GM23338 (cell line): ENCODE data around the gene NOX4. TPM values are rescaled to one million over a fixed set of nuclear protein-coding genes. Genes with fewer than 3 reads are reported as not detected.

Experiments
- ATAC-seq: fragments of 200-7000 bp; cut with Tn5 transposase; 3 replicates; pipeline ENCODE4 v1.9.1; 2020
- DNase-seq: peaks from one replicate; pipeline ENCODE4 v3.0.0-alpha.2; 2015; ENCODE audit warnings: low spot score
- H2AFZ ChIP-seq: fragments of 200-600 bp; sonication (generic); 2 replicates; pipeline ENCODE4 v1.8.0; 2016; ENCODE audit warnings: antibody characterized with exemption, mild to moderate bottlenecking, moderate library complexity
- H3F3A ChIP-seq: fragments of 200-600 bp; sonication (generic); replicated peaks from 2 replicates; pipeline ENCODE4 v1.8.0; 2017; ENCODE audit warnings: antibody characterized with exemption, mixed run types, low read depth
- H3K27ac ChIP-seq: fragments of 200-600 bp; sonication (generic); 2 replicates; pipeline ENCODE4 v1.6.1; 2016; ENCODE audit warnings: low read depth
- H3K27me3 ChIP-seq: fragments of 200-600 bp; sonication (generic); 2 replicates; pipeline ENCODE4 v1.8.0; 2016; ENCODE audit warnings: mild to moderate bottlenecking, mixed run types, moderate library complexity; ENCODE audit not compliant: insufficient read depth
- H3K36me3 ChIP-seq: fragments of 200-600 bp; sonication (generic); 2 replicates; pipeline ENCODE4 v1.8.0; 2016; ENCODE audit warnings: mild to moderate bottlenecking; ENCODE audit not compliant: insufficient read depth
- H3K4me1 ChIP-seq: fragments of 200-600 bp; sonication (generic); 2 replicates; pipeline ENCODE4 v1.8.0; 2016; ENCODE audit warnings: mild to moderate bottlenecking, moderate library complexity; ENCODE audit not compliant: insufficient read depth
- H3K4me2 ChIP-seq: fragments of 200-600 bp; sonication (generic); 2 replicates; pipeline ENCODE4 v1.7.1; 2017; ENCODE audit warnings: mixed run types
- H3K4me3 ChIP-seq: fragments of 200-600 bp; sonication (generic); 2 replicates; pipeline ENCODE4 v1.6.1; 2016; ENCODE audit warnings: mixed run types
- H3K79me2 ChIP-seq: fragments of 200-600 bp; sonication (generic); replicated peaks from 2 replicates; pipeline ENCODE4 v1.8.0; 2017; ENCODE audit warnings: mild to moderate bottlenecking; ENCODE audit not compliant: insufficient read depth
- H3K9me2 ChIP-seq: fragments of 200-600 bp; sonication (generic); 2 replicates; pipeline ENCODE4 v1.8.0; 2017; ENCODE audit not compliant: insufficient read depth
- H4K20me1 ChIP-seq: fragments of 200-600 bp; sonication (generic); replicated peaks from 2 replicates; pipeline ENCODE4 v1.8.0; 2017; ENCODE audit warnings: mild to moderate bottlenecking; ENCODE audit not compliant: insufficient read depth
- H3K27ac Mint-ChIP-seq: 2 replicates; pipeline ENCODE4 v1.8.0; 2020; ENCODE audit warnings: inconsistent platforms, mild to moderate bottlenecking, moderate library complexity, mixed read lengths
- H3K27me3 Mint-ChIP-seq: 3 replicates; pipeline ENCODE4 v1.8.0; 2022; ENCODE audit warnings: low read depth, mild to moderate bottlenecking, moderate library complexity, mixed read lengths, inconsistent platforms; ENCODE audit not compliant: insufficient read depth, poor library complexity
- H3K36me3 Mint-ChIP-seq: 3 replicates; pipeline ENCODE4 v1.8.0; 2021; ENCODE audit warnings: low read depth, mild to moderate bottlenecking, inconsistent platforms, moderate library complexity, mixed read lengths
- H3K4me1 Mint-ChIP-seq: 3 replicates; pipeline ENCODE4 v1.8.0; 2020; ENCODE audit warnings: mild to moderate bottlenecking, inconsistent platforms, mixed read lengths
- H3K4me3 Mint-ChIP-seq: 3 replicates; pipeline ENCODE4 v1.8.0; 2021; ENCODE audit warnings: moderate library complexity, mild to moderate bottlenecking, inconsistent platforms, mixed read lengths
- H3K9me3 Mint-ChIP-seq: 3 replicates; pipeline ENCODE4 v1.8.0; 2020; ENCODE audit warnings: moderate library complexity, mild to moderate bottlenecking, inconsistent platforms, mixed read lengths
- CREB1 ChIP-seq: fragments of 250-450 bp; sonication (Bioruptor Pico); IDR thresholded peaks from 2 replicates; pipeline ENCODE4 v1.5.0; 2020; ENCODE audit warnings: low read depth, mild to moderate bottlenecking, moderate library complexity
- EZH2 ChIP-seq: fragments of 200-600 bp; sonication (generic); IDR thresholded peaks from one replicate; pipeline ENCODE4 v1.8.0; 2017; ENCODE audit warnings: antibody characterized with exemption, mild to moderate bottlenecking, low read depth; ENCODE audit not compliant: unreplicated experiment
- JUNB ChIP-seq: IDR thresholded peaks from one replicate; pipeline ENCODE4 v1.6.1; 2016; ENCODE audit warnings: antibody characterized with exemption; ENCODE audit not compliant: unreplicated experiment
- NANOG ChIP-seq: IDR thresholded peaks from 2 replicates; pipeline ENCODE4 v1.6.1; 2016; ENCODE audit warnings: antibody characterized with exemption, borderline replicate concordance
- POLR2AphosphoS5 ChIP-seq: IDR thresholded peaks from 2 replicates; pipeline ENCODE4 v1.6.1; 2016; ENCODE audit warnings: antibody characterized with exemption, low read depth
- STAT1 ChIP-seq: IDR thresholded peaks from one replicate; pipeline ENCODE4 v1.6.1; 2016; ENCODE audit warnings: antibody characterized with exemption; ENCODE audit not compliant: unreplicated experiment
- ZNF114 ChIP-seq: fragments of 250-450 bp; sonication (Bioruptor Pico); IDR thresholded peaks from 2 replicates; pipeline ENCODE4 v1.5.0; 2020; ENCODE audit warnings: mild to moderate bottlenecking, moderate library complexity
- polyA plus RNA-seq: library from polyadenylated mRNA; unstranded; fragments of >200 nt; fragmentation: Nextera tagmentation; extraction: Ambion mirVana; gene quantifications from 2 replicates; pipeline ENCODE4 v1.2.1, GENCODE V29; 2016
- total RNA-seq: library from RNA; depleted of rRNA; stranded (reverse); fragments of >200 nt; shearing (Covaris generic); gene quantifications from 2 replicates; pipeline ENCODE4 v1.2.3, GENCODE V29; 2014
- TF ChIP-seq, protein P1 (sequence below): fragments of 250-450 bp; sonication (Bioruptor Pico); IDR thresholded peaks from 2 replicates; pipeline ENCODE4 v1.5.0; 2020; ENCODE audit warnings: mild to moderate bottlenecking, moderate library complexity
- TF ChIP-seq, protein P2 (sequence below): IDR thresholded peaks from 2 replicates; pipeline ENCODE4 v1.6.1; 2016; ENCODE audit warnings: antibody characterized with exemption

The NOX4 gene
- total and polyA plus RNA-seq, 2 experiments from 2014 or later: 1.9 to 2.6 TPM

DNA sequence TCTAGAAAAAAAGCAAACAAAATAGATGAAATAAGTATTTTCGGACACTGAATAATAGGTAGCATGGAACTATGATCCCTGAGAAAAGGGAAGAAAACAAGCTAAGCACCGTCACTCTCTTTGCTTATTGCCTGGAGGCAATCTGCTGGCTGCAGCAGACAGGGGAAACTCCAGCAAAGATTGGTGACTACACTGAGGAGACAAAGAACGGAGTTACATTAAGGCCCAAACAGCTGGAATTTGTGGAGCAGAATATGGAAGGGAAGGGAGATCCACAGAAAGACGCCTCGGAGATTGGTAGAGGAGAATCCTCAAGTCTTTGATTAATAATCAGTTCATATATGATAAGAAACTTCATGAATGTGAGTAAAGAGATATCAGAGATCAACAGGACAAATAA lies 163.3 kb downstream of the NOX4 start (continued):
- TF ChIP-seq, protein P1, sequence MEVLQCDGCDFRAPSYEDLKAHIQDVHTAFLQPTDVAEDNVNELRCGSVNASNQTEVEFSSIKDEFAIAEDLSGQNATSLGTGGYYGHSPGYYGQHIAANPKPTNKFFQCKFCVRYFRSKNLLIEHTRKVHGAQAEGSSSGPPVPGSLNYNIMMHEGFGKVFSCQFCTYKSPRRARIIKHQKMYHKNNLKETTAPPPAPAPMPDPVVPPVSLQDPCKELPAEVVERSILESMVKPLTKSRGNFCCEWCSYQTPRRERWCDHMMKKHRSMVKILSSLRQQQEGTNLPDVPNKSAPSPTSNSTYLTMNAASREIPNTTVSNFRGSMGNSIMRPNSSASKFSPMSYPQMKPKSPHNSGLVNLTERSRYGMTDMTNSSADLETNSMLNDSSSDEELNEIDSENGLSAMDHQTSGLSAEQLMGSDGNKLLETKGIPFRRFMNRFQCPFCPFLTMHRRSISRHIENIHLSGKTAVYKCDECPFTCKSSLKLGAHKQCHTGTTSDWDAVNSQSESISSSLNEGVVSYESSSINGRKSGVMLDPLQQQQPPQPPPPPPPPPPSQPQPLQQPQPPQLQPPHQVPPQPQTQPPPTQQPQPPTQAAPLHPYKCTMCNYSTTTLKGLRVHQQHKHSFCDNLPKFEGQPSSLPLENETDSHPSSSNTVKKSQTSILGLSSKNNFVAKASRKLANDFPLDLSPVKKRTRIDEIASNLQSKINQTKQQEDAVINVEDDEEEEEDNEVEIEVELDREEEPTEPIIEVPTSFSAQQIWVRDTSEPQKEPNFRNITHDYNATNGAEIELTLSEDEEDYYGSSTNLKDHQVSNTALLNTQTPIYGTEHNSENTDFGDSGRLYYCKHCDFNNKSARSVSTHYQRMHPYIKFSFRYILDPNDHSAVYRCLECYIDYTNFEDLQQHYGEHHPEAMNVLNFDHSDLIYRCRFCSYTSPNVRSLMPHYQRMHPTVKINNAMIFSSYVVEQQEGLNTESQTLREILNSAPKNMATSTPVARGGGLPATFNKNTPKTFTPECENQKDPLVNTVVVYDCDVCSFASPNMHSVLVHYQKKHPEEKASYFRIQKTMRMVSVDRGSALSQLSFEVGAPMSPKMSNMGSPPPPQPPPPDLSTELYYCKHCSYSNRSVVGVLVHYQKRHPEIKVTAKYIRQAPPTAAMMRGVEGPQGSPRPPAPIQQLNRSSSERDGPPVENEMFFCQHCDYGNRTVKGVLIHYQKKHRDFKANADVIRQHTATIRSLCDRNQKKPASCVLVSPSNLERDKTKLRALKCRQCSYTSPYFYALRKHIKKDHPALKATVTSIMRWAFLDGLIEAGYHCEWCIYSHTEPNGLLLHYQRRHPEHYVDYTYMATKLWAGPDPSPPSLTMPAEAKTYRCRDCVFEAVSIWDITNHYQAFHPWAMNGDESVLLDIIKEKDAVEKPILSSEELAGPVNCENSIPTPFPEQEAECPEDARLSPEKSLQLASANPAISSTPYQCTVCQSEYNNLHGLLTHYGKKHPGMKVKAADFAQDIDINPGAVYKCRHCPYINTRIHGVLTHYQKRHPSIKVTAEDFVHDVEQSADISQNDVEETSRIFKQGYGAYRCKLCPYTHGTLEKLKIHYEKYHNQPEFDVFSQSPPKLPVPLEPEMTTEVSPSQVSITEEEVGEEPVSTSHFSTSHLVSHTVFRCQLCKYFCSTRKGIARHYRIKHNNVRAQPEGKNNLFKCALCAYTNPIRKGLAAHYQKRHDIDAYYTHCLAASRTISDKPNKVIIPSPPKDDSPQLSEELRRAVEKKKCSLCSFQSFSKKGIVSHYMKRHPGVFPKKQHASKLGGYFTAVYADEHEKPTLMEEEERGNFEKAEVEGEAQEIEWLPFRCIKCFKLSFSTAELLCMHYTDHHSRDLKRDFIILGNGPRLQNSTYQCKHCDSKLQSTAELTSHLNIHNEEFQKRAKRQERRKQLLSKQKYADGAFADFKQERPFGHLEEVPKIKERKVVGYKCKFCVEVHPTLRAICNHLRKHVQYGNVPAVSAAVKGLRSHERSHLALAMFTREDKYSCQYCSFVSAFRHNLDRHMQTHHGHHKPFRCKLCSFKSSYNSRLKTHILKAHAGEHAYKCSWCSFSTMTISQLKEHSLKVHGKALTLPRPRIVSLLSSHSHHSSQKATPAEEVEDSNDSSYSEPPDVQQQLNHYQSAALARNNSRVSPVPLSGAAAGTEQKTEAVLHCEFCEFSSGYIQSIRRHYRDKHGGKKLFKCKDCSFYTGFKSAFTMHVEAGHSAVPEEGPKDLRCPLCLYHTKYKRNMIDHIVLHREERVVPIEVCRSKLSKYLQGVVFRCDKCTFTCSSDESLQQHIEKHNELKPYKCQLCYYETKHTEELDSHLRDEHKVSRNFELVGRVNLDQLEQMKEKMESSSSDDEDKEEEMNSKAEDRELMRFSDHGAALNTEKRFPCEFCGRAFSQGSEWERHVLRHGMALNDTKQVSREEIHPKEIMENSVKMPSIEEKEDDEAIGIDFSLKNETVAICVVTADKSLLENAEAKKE: no peak
- TF ChIP-seq STAT1 (no peak), JUNB (no peak), ZNF114 (CRISPR knock-in tag) (no peak), NANOG (no peak), POLR2AphosphoS5 (no peak), EZH2 (no peak)
- TF ChIP-seq, protein P2, sequence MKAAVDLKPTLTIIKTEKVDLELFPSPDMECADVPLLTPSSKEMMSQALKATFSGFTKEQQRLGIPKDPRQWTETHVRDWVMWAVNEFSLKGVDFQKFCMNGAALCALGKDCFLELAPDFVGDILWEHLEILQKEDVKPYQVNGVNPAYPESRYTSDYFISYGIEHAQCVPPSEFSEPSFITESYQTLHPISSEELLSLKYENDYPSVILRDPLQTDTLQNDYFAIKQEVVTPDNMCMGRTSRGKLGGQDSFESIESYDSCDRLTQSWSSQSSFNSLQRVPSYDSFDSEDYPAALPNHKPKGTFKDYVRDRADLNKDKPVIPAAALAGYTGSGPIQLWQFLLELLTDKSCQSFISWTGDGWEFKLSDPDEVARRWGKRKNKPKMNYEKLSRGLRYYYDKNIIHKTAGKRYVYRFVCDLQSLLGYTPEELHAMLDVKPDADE: no peak

DNA sequence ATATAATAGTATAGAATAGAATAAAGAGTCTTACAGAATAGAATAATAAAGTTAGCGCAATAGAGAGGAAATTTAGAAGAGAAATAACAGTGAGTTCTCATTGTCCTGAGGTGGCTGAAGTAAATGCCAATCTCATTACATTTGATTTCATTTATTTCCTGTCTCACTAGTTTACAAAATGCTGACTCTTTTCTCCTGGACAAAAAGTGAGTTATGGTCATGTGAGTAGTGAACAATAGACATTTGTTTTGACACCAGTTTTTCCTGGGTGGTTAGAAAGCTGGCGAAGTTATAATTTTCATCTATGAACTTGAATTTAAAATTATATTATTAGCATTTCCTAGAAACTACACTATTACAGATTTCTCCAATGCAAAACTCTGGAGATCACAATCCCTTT lies 169.8 kb downstream of the NOX4 start:
- Mint-ChIP-seq H3K27ac (no peak overlapping the region), H3K36me3 (peaks cover 7% of the 10 kb centered on the region; the same call in 2 of the 3 replicates), H3K27me3 (no peaks in the 10 kb centered on the region), H3K9me3 (0 out of 3 replicates have a peak, but pooled peaks cover 4% of the 10 kb centered on the region), H3K4me3 (no peak overlapping the region), H3K4me1 (peaks cover 9% of the 10 kb centered on the region)
- no peaks in the 10 kb centered on the region for H3K79me2 ChIP-seq
- no peak overlapping the region for H3K4me2 ChIP-seq
- no peak for DNase-seq
- no peak overlapping the region for H3K27ac ChIP-seq
- no peaks in the 10 kb centered on the region for H3K36me3 ChIP-seq
- H2AFZ ChIP-seq: no peak overlapping the region
- no peak overlapping the region for H3K4me3 ChIP-seq
- no peaks in the 10 kb centered on the region for H3K27me3 ChIP-seq
- H4K20me1 ChIP-seq: no peaks in the 10 kb centered on the region
- H3K4me1 ChIP-seq: peaks cover 23% of the 10 kb centered on the region
- H3K9me2 ChIP-seq: no peaks in the 10 kb centered on the region
- H3F3A ChIP-seq: no peaks in the 10 kb centered on the region
- no peak for ATAC-seq
- TF ChIP-seq CREB1 (CRISPR knock-in tag) (no peak), JUNB (no peak)
- TF ChIP-seq, protein P1: no peak
